K562 (cell line): ENCODE data around the gene NOTCH1. TPM values are rescaled to one million over a fixed set of nuclear protein-coding genes. Genes with fewer than 3 reads are reported as not detected.
A peak's percentile ranks its signal among the peaks of the same experiment; 100 is the strongest.

ENCODE experiments used
- CBX2 ChIP-seq: fragments of 200-600 bp; sonication (generic); IDR thresholded peaks from one replicate; pipeline ENCODE4 v1.6.1; 2012; ENCODE audit warnings: mild to moderate bottlenecking, low read length, inconsistent platforms; ENCODE audit not compliant: insufficient read depth, poor library complexity, severe bottlenecking
- CHD4 ChIP-seq: fragments of 200-600 bp; sonication (generic); IDR thresholded peaks from 3 replicates; pipeline ENCODE4 v1.6.1; 2012; ENCODE audit warnings: low read depth, mild to moderate bottlenecking, mixed read lengths, low read length, inconsistent platforms; ENCODE audit not compliant: insufficient read depth, insufficient replicate concordance, poor library complexity, severe bottlenecking
- CTBP1 ChIP-seq: fragments of 450-650 bp; IDR thresholded peaks from 2 replicates; pipeline ENCODE4 v1.6.1; 2016; ENCODE audit warnings: borderline replicate concordance
- NONO ChIP-seq, 2 experiments: fragments of 200-400 bp in 1 of 2; fragments of 450-650 bp in 1 of 2; formaldehyde crosslinking in 1 of 2; IDR thresholded peaks; 2 replicates each; pipeline ENCODE4 v1.6.1; 2017; ENCODE audit warnings: low read depth in 2 of 2, mild to moderate bottlenecking in 2 of 2, moderate library complexity in 2 of 2, low read length in 1 of 2
- PTTG1 ChIP-seq: fragments of 450-650 bp; IDR thresholded peaks from 2 replicates; pipeline ENCODE4 v1.6.1; 2016; ENCODE audit warnings: low read depth, mild to moderate bottlenecking, missing genetic modification characterization, missing compliant biosample characterization
- PYGO2 ChIP-seq: fragments of 450-650 bp; IDR thresholded peaks from 2 replicates; pipeline ENCODE4 v1.6.1; 2016; ENCODE audit warnings: mild to moderate bottlenecking, missing genetic modification characterization, moderate library complexity, missing compliant biosample characterization
- SMARCE1 ChIP-seq: fragments of 450-650 bp; IDR thresholded peaks from 2 replicates; pipeline ENCODE4 v1.7.1; 2016; ENCODE audit warnings: mild to moderate bottlenecking
- SOX6 ChIP-seq: fragments of 450-650 bp; IDR thresholded peaks from 2 replicates; pipeline ENCODE4 v1.6.1; 2014; ENCODE audit warnings: mild to moderate bottlenecking
- ZNF212 ChIP-seq: fragments of 450-650 bp; formaldehyde crosslinking; IDR thresholded peaks from 2 replicates; pipeline ENCODE4 v1.4.0; 2020; ENCODE audit warnings: mild to moderate bottlenecking
- ZNF3 ChIP-seq: fragments of 250-450 bp; sonication (Bioruptor Pico); IDR thresholded peaks from 2 replicates; pipeline ENCODE4 v1.5.0; 2021; ENCODE audit warnings: mild to moderate bottlenecking, moderate library complexity
- polyA plus RNA-seq, 8 experiments: library from polyadenylated mRNA; depleted of rRNA in 4 of 8; stranded (reverse) in 5 of 8; unstranded in 3 of 8; fragments of >200 nt; fragmentation: Nextera tagmentation in 2 of 8; fragmentation: Illumina TruSeq in 1 of 8; extraction: Ambion mirVana in 2 of 8; extraction: Trizol in 1 of 8; gene quantifications; 2 replicates each; pipeline versions ENCODE4 v1.2.1 to v1.2.3, GENCODE V29; 2011 to 2014; ENCODE audit warnings: inconsistent platforms in 1 of 8, missing spikeins in 1 of 8
- total RNA-seq, 7 experiments: library from RNA; depleted of rRNA in 6 of 7; stranded (reverse); fragments of >200 nt in 6 of 7; fragmentation: Illumina TruSeq in 2 of 7; extraction: Trizol in 2 of 7; gene quantifications; 2 replicates each; pipeline versions ENCODE4 v1.2.1 to v1.2.3, GENCODE V29; 2011 to 2021; ENCODE audit warnings: low replicate concordance in 1 of 7
- TF ChIP-seq, protein P1 (sequence below): fragments of 450-650 bp; IDR thresholded peaks from 2 replicates; pipeline ENCODE4 v1.6.1; 2016; ENCODE audit warnings: mild to moderate bottlenecking, moderate library complexity
- TF ChIP-seq, protein P2 (sequence below): fragments of 450-650 bp; IDR thresholded peaks from 2 replicates; pipeline ENCODE4 v1.6.1; 2014; ENCODE audit warnings: low read depth, mild to moderate bottlenecking, moderate library complexity, borderline replicate concordance

The NOTCH1 gene
- total and polyA plus RNA-seq, 9 of the 15 experiments (the other 6 are each of a cell fraction or from before 2014, with no cell fraction given) = 0.03 to 31.4 (median 2.3) TPM

- TF ChIP-seq, protein P1, sequence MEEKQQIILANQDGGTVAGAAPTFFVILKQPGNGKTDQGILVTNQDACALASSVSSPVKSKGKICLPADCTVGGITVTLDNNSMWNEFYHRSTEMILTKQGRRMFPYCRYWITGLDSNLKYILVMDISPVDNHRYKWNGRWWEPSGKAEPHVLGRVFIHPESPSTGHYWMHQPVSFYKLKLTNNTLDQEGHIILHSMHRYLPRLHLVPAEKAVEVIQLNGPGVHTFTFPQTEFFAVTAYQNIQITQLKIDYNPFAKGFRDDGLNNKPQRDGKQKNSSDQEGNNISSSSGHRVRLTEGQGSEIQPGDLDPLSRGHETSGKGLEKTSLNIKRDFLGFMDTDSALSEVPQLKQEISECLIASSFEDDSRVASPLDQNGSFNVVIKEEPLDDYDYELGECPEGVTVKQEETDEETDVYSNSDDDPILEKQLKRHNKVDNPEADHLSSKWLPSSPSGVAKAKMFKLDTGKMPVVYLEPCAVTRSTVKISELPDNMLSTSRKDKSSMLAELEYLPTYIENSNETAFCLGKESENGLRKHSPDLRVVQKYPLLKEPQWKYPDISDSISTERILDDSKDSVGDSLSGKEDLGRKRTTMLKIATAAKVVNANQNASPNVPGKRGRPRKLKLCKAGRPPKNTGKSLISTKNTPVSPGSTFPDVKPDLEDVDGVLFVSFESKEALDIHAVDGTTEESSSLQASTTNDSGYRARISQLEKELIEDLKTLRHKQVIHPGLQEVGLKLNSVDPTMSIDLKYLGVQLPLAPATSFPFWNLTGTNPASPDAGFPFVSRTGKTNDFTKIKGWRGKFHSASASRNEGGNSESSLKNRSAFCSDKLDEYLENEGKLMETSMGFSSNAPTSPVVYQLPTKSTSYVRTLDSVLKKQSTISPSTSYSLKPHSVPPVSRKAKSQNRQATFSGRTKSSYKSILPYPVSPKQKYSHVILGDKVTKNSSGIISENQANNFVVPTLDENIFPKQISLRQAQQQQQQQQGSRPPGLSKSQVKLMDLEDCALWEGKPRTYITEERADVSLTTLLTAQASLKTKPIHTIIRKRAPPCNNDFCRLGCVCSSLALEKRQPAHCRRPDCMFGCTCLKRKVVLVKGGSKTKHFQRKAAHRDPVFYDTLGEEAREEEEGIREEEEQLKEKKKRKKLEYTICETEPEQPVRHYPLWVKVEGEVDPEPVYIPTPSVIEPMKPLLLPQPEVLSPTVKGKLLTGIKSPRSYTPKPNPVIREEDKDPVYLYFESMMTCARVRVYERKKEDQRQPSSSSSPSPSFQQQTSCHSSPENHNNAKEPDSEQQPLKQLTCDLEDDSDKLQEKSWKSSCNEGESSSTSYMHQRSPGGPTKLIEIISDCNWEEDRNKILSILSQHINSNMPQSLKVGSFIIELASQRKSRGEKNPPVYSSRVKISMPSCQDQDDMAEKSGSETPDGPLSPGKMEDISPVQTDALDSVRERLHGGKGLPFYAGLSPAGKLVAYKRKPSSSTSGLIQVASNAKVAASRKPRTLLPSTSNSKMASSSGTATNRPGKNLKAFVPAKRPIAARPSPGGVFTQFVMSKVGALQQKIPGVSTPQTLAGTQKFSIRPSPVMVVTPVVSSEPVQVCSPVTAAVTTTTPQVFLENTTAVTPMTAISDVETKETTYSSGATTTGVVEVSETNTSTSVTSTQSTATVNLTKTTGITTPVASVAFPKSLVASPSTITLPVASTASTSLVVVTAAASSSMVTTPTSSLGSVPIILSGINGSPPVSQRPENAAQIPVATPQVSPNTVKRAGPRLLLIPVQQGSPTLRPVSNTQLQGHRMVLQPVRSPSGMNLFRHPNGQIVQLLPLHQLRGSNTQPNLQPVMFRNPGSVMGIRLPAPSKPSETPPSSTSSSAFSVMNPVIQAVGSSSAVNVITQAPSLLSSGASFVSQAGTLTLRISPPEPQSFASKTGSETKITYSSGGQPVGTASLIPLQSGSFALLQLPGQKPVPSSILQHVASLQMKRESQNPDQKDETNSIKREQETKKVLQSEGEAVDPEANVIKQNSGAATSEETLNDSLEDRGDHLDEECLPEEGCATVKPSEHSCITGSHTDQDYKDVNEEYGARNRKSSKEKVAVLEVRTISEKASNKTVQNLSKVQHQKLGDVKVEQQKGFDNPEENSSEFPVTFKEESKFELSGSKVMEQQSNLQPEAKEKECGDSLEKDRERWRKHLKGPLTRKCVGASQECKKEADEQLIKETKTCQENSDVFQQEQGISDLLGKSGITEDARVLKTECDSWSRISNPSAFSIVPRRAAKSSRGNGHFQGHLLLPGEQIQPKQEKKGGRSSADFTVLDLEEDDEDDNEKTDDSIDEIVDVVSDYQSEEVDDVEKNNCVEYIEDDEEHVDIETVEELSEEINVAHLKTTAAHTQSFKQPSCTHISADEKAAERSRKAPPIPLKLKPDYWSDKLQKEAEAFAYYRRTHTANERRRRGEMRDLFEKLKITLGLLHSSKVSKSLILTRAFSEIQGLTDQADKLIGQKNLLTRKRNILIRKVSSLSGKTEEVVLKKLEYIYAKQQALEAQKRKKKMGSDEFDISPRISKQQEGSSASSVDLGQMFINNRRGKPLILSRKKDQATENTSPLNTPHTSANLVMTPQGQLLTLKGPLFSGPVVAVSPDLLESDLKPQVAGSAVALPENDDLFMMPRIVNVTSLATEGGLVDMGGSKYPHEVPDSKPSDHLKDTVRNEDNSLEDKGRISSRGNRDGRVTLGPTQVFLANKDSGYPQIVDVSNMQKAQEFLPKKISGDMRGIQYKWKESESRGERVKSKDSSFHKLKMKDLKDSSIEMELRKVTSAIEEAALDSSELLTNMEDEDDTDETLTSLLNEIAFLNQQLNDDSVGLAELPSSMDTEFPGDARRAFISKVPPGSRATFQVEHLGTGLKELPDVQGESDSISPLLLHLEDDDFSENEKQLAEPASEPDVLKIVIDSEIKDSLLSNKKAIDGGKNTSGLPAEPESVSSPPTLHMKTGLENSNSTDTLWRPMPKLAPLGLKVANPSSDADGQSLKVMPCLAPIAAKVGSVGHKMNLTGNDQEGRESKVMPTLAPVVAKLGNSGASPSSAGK = no peak
- TF ChIP-seq CTBP1 (peak; percentile 67; the same call in 1 of the 2 replicates), SMARCE1 (no peak), CBX2 (no peak), NONO (IDR thresholded peaks at IDR 0.05; ENCODE audit: low read depth in 2 of 2, low read length in 1 of 2) (no peak), PYGO2 (no peak), SOX6 (peak; percentile 52; the same call in 1 of the 2 replicates), ZNF212 (no peak), CHD4 (no peak), PTTG1 (tag) (no peak), ZNF3 (no peak)
- TF ChIP-seq, protein P2, sequence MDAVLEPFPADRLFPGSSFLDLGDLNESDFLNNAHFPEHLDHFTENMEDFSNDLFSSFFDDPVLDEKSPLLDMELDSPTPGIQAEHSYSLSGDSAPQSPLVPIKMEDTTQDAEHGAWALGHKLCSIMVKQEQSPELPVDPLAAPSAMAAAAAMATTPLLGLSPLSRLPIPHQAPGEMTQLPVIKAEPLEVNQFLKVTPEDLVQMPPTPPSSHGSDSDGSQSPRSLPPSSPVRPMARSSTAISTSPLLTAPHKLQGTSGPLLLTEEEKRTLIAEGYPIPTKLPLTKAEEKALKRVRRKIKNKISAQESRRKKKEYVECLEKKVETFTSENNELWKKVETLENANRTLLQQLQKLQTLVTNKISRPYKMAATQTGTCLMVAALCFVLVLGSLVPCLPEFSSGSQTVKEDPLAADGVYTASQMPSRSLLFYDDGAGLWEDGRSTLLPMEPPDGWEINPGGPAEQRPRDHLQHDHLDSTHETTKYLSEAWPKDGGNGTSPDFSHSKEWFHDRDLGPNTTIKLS = 0 out of 2 replicates have a peak, but pooled peaks have one; percentile 41
Observed at GRCh38 chr9:136539427-136540421, 6.1 kb downstream of the NOTCH1 start (continued).
